Endothelial cell of umbilical vein (primary cell): ENCODE results near the gene KLHL34.

Source experiments
- CTCF ChIP-seq, 2 donors: IDR thresholded peaks; 1 replicate in 1 of 2; 2 replicates in 1 of 2; pipeline ENCODE4 v1.5.1; 2011; ENCODE audit warnings: low read length in 2 of 2, mild to moderate bottlenecking in 2 of 2, moderate library complexity in 2 of 2, control low read depth in 1 of 2, inconsistent platforms in 1 of 2, low read depth in 1 of 2; ENCODE audit not compliant: insufficient read depth in 1 of 2; ENCODE audit errors: extremely low read depth in 1 of 2
- EZH2 ChIP-seq: IDR thresholded peaks from 2 replicates; pipeline ENCODE4 v1.6.1; 2012; ENCODE audit warnings: borderline replicate concordance, low read depth, mild to moderate bottlenecking, moderate library complexity, low read length, inconsistent platforms; ENCODE audit not compliant: severe bottlenecking
- GATA2 ChIP-seq: IDR thresholded peaks from 2 replicates; pipeline ENCODE4 v1.7.0; 2011; ENCODE audit warnings: low read depth, mild to moderate bottlenecking, moderate library complexity, mixed read lengths, low read length; ENCODE audit not compliant: insufficient read length, insufficient read depth
- MAX ChIP-seq: IDR thresholded peaks from 2 replicates; pipeline ENCODE4 v1.6.1; 2011; ENCODE audit not compliant: insufficient read depth, insufficient read length
- POLR2A ChIP-seq: IDR thresholded peaks from 2 replicates; pipeline ENCODE4 v1.6.1; 2012; ENCODE audit warnings: low read depth, mild to moderate bottlenecking, control low read depth, low read length
- POLR2AphosphoS5 ChIP-seq: IDR thresholded peaks from 2 replicates; pipeline ENCODE4 v1.6.1; 2012; ENCODE audit warnings: low read depth, mild to moderate bottlenecking, control low read depth, low read length, moderate library complexity; ENCODE audit not compliant: insufficient read depth

- TF ChIP-seq POLR2AphosphoS5 (no peak), CTCF (IDR thresholded peaks at IDR 0.05; ENCODE audit: extremely low read depth in 1 of 2, insufficient read depth in 1 of 2, low read depth in 1 of 2, low read length in 2 of 2) (no peak), POLR2A (no peak), MAX (no peak), EZH2 (no peak), GATA2 (no peak)
These were observed 17.8 kb upstream of the KLHL34 start for GRCh38 chrX:21675931-21676330.
